ENCODE results near the gene P2RY12.
A peak's percentile ranks its signal among the peaks of the same experiment; 100 is the strongest.

DNA sequence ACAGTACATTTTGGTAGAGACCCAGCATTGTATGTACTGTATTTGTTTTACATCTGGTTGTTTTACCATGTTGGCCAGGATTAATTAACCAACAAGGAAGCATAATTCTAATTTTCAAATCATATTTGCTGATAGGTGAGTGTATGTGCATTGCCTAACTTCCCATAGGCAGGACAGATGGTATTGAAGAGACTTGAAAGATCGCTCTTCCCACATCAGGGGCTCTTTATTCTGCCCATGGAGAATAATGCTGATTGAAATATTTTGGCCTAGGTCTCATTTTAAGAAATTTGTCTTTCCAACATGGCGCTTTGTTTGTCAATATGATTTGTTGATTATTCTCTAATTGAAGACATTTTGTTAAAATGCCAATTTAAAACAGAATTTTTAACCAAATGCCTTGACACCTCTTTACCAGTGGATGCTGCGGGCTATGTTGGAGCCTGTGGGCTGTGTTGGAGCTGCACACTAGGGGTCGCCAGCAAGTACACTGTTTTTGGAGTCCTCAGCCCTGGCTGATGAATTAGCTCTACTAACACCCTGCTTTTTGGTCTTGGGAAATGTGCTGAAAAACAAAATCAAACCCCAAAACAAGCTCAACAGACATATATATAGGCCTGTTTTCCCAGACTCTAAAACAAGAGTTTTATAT is 5.3 kb downstream of the P2RY12 start:
- TF ChIP-seq, protein P1, sequence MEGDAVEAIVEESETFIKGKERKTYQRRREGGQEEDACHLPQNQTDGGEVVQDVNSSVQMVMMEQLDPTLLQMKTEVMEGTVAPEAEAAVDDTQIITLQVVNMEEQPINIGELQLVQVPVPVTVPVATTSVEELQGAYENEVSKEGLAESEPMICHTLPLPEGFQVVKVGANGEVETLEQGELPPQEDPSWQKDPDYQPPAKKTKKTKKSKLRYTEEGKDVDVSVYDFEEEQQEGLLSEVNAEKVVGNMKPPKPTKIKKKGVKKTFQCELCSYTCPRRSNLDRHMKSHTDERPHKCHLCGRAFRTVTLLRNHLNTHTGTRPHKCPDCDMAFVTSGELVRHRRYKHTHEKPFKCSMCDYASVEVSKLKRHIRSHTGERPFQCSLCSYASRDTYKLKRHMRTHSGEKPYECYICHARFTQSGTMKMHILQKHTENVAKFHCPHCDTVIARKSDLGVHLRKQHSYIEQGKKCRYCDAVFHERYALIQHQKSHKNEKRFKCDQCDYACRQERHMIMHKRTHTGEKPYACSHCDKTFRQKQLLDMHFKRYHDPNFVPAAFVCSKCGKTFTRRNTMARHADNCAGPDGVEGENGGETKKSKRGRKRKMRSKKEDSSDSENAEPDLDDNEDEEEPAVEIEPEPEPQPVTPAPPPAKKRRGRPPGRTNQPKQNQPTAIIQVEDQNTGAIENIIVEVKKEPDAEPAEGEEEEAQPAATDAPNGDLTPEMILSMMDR (IDR thresholded peaks at IDR 0.05) = peak in 5 of 6 experiments; percentile 13 to 41 (median 35)
- no peak for TF ChIP-seq POLR2A (IDR thresholded peaks at IDR 0.05)
